ENCODE results near the gene RARB. TPM values are rescaled to one million over a fixed set of nuclear protein-coding genes. Genes with fewer than 3 reads are reported as not detected.

RARB gene
- total and polyA plus RNA-seq, 7 experiments from 2014 or later, result 0.07 to 0.13 TPM; not detected in 5

GRCh38 chr3:25567388-25567787, 139.3 kb downstream of the RARB start:
- Mint-ChIP-seq H3K4me3 (no peak overlapping the region), H3K36me3 (no peaks in the 10 kb centered on the region), H3K9me3 (no peaks in the 10 kb centered on the region), H3K4me1 (no peaks in the 10 kb centered on the region), H3K27me3 (peaks cover 0 to 6% (median 3%) of the 10 kb centered on the region in 5 donors), H3K27ac (no peak overlapping the region)
- ATAC-seq, result no peak
- H3K9me3 ChIP-seq (ENCODE audit: control insufficient read depth in 2 of 3, low read length in 3 of 3), result no peaks in the 10 kb centered on the region
- POLR2A ChIA-PET, result no interaction called here
- H3K36me3 ChIP-seq (ENCODE audit: control insufficient read depth in 2 of 3, insufficient read depth in 3 of 3, low read length in 3 of 3), result no peaks in the 10 kb centered on the region
- no peak overlapping the region for H3K4me3 ChIP-seq (ENCODE audit: low read length)
- no peak overlapping the region for H3K27ac ChIP-seq (ENCODE audit: low read depth, low read length)
- H3K27me3 ChIP-seq (ENCODE audit: control insufficient read depth in 2 of 2, insufficient read depth in 2 of 2, low read length in 2 of 2), result no peaks in the 10 kb centered on the region
- H3K4me1 ChIP-seq (ENCODE audit: control insufficient read depth in 2 of 2, insufficient read depth in 2 of 2, low read length in 2 of 2), result no peaks in the 10 kb centered on the region
- intact Hi-C loops (cut with micrococcal nuclease), result no loop called here
- CTCF ChIA-PET, result no interaction called here
- DNase-seq, result no peak

DNA sequence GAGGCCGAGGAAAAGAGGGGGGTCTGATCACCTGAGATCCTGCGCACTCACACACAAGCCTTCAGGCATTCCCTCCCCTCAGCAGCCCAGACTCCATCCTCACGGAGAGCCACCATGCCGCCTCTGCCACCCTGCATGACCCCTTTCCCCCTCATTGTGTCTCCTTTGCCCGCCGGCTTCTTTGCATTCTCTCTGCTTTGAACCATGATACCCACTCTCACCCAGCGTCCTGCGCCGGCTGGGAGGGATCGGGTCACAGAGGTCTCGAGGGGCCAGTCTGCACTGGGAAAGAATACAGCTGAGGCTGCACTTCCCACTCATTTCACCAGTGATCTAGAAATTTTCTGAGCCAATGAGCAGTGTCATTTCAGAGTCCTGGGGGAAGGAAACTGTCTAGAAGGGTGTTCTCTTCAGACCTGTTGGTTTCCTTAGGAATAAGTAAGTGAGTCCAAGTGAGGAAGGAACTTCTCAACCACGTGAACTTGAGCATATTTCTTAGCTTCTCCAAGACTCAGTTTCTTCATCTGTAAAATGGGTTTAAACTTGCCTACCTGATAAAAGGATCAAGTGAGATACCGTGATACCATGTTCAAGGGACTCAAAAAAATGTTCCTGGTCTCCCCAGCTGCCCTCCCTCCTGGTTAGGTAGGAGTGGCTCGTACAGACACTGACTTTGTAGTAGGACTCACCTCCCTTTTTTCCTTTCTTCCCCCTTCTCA, 139.9 kb downstream of the RARB start:
- no peak overlapping the region for H3K27ac ChIP-seq (ENCODE audit: low read depth, low read length)
- Mint-ChIP-seq H3K36me3 (no peaks in the 10 kb centered on the region), H3K9me3 (no peaks in the 10 kb centered on the region), H3K4me1 (no peaks in the 10 kb centered on the region), H3K27me3 (peaks cover 0 to 6% (median 0%) of the 10 kb centered on the region in 5 donors), H3K4me3 (no peak overlapping the region), H3K27ac (no peak overlapping the region)
- H3K36me3 ChIP-seq (ENCODE audit: control insufficient read depth in 2 of 3, insufficient read depth in 3 of 3, low read length in 3 of 3), result no peaks in the 10 kb centered on the region
- no peaks in the 10 kb centered on the region for H3K27me3 ChIP-seq (ENCODE audit: control insufficient read depth in 2 of 2, insufficient read depth in 2 of 2, low read length in 2 of 2)
- DNase-seq, result no peak
- no peak overlapping the region for H3K4me3 ChIP-seq (ENCODE audit: low read length)
- no peak for ATAC-seq
- POLR2A ChIA-PET, result no interaction called here
- intact Hi-C loops (cut with micrococcal nuclease), result no loop called here
- H3K4me1 ChIP-seq (ENCODE audit: control insufficient read depth in 2 of 2, insufficient read depth in 2 of 2, low read length in 2 of 2), result no peaks in the 10 kb centered on the region
- CTCF ChIA-PET, result no interaction called here
- H3K9me3 ChIP-seq (ENCODE audit: control insufficient read depth in 2 of 3, low read length in 3 of 3), result no peaks in the 10 kb centered on the region

GRCh38 chr3:25568525-25569078, 140.5 kb downstream of the RARB start:
- Histone ChIP-seq H3K36me3 (ENCODE audit: control insufficient read depth in 2 of 3, insufficient read depth in 3 of 3, low read length in 3 of 3) (no peaks in the 10 kb centered on the region), H3K27me3 (ENCODE audit: control insufficient read depth in 2 of 2, insufficient read depth in 2 of 2, low read length in 2 of 2) (no peaks in the 10 kb centered on the region), H3K27ac (ENCODE audit: low read depth, low read length) (no peak overlapping the region), H3K4me1 (ENCODE audit: control insufficient read depth in 2 of 2, insufficient read depth in 2 of 2, low read length in 2 of 2) (no peaks in the 10 kb centered on the region), H3K4me3 (ENCODE audit: low read length) (no peak overlapping the region), H3K9me3 (ENCODE audit: control insufficient read depth in 2 of 3, low read length in 3 of 3) (no peaks in the 10 kb centered on the region)
- Mint-ChIP-seq H3K36me3 (no peaks in the 10 kb centered on the region), H3K9me3 (no peaks in the 10 kb centered on the region), H3K4me3 (no peak overlapping the region), H3K27me3 (peaks cover 0 to 6% (median 0%) of the 10 kb centered on the region in 5 donors), H3K4me1 (no peaks in the 10 kb centered on the region), H3K27ac (no peak overlapping the region)
- no peak for ATAC-seq
- no peak for DNase-seq
- intact Hi-C loops (cut with micrococcal nuclease), result no loop called here
- CTCF ChIA-PET, result no interaction called here
- POLR2A ChIA-PET, result no interaction called here

- H3K9me3 ChIP-seq (ENCODE audit: control insufficient read depth in 2 of 3, low read length in 3 of 3), result no peaks in the 10 kb centered on the region
- no peaks in the 10 kb centered on the region for H3K9me3 Mint-ChIP-seq
- H3K4me3 Mint-ChIP-seq, result no peak overlapping the region
- peaks cover 0 to 7% (median 5%) of the 10 kb centered on the region in 5 donors for H3K27me3 Mint-ChIP-seq
- ATAC-seq (no peak), DNase-seq (no peak)
- ChIA-PET CTCF (no interaction called here), POLR2A (no interaction called here)
- no peaks in the 10 kb centered on the region for H3K27me3 ChIP-seq (ENCODE audit: control insufficient read depth in 2 of 2, insufficient read depth in 2 of 2, low read length in 2 of 2)
- no peak overlapping the region for H3K4me3 ChIP-seq (ENCODE audit: low read length)
- H3K36me3 ChIP-seq (ENCODE audit: control insufficient read depth in 2 of 3, insufficient read depth in 3 of 3, low read length in 3 of 3), result no peaks in the 10 kb centered on the region
- no peaks in the 10 kb centered on the region for H3K36me3 Mint-ChIP-seq
- no peaks in the 10 kb centered on the region for H3K4me1 ChIP-seq (ENCODE audit: control insufficient read depth in 2 of 2, insufficient read depth in 2 of 2, low read length in 2 of 2)
- H3K27ac ChIP-seq (ENCODE audit: low read depth, low read length), result no peak overlapping the region
- H3K27ac Mint-ChIP-seq, result no peak overlapping the region
- no peaks in the 10 kb centered on the region for H3K4me1 Mint-ChIP-seq
- intact Hi-C loops (cut with micrococcal nuclease), result no loop called here
Measured at GRCh38 chr3:25571285-25571684, 143.2 kb downstream of the RARB start.

DNA sequence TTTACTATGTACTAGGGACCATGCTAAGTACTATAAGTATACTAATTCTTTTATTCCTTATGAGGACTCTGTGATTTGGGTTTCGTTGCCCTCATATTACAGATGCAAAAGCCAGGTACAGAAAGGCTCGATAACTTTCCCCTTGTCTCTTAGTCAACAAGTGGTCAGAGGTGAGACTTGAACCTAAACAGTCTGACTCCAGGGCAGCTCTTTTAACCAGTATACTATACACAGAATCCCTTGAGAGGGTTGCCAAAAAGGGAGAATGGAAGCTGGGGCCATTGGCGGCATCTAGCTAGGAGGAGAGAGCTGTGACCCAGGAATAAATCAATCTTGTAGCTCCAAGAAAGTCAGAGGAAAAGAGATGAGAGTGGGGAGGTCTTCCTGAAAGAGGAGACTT, 144.3 kb downstream of the RARB start:
- peaks cover 0 to 13% (median 6%) of the 10 kb centered on the region in 5 donors for H3K27me3 Mint-ChIP-seq
- no peaks in the 10 kb centered on the region for H3K27me3 ChIP-seq (ENCODE audit: control insufficient read depth in 2 of 2, insufficient read depth in 2 of 2, low read length in 2 of 2)
- H3K9me3 ChIP-seq (ENCODE audit: control insufficient read depth in 2 of 3, low read length in 3 of 3), result no peaks in the 10 kb centered on the region
- no peaks in the 10 kb centered on the region for H3K4me1 ChIP-seq (ENCODE audit: control insufficient read depth in 2 of 2, insufficient read depth in 2 of 2, low read length in 2 of 2)
- no peak overlapping the region for H3K4me3 Mint-ChIP-seq
- DNase-seq (no peak), ATAC-seq (no peak)
- ChIA-PET POLR2A (no interaction called here), CTCF (no interaction called here)
- no peak overlapping the region for H3K27ac Mint-ChIP-seq
- H3K36me3 ChIP-seq (ENCODE audit: control insufficient read depth in 2 of 3, insufficient read depth in 3 of 3, low read length in 3 of 3), result no peaks in the 10 kb centered on the region
- H3K4me1 Mint-ChIP-seq, result no peaks in the 10 kb centered on the region
- H3K27ac ChIP-seq (ENCODE audit: low read depth, low read length), result no peak overlapping the region
- H3K4me3 ChIP-seq (ENCODE audit: low read length), result no peak overlapping the region
- intact Hi-C loops (cut with micrococcal nuclease), result no loop called here
- no peaks in the 10 kb centered on the region for H3K36me3 Mint-ChIP-seq
- H3K9me3 Mint-ChIP-seq, result no peaks in the 10 kb centered on the region

GRCh38 chr3:25572919-25573385, 144.9 kb downstream of the RARB start:
- Mint-ChIP-seq H3K9me3 (no peaks in the 10 kb centered on the region), H3K27ac (no peak overlapping the region), H3K36me3 (no peaks in the 10 kb centered on the region), H3K4me1 (no peaks in the 10 kb centered on the region), H3K27me3 (peaks cover 0 to 15% (median 6%) of the 10 kb centered on the region in 5 donors), H3K4me3 (no peak overlapping the region)
- intact Hi-C loops (cut with micrococcal nuclease), result no loop called here
- Histone ChIP-seq H3K9me3 (ENCODE audit: control insufficient read depth in 2 of 3, low read length in 3 of 3) (no peaks in the 10 kb centered on the region), H3K36me3 (ENCODE audit: control insufficient read depth in 2 of 3, insufficient read depth in 3 of 3, low read length in 3 of 3) (no peaks in the 10 kb centered on the region), H3K4me3 (ENCODE audit: low read length) (no peak overlapping the region), H3K4me1 (ENCODE audit: control insufficient read depth in 2 of 2, insufficient read depth in 2 of 2, low read length in 2 of 2) (no peaks in the 10 kb centered on the region), H3K27me3 (ENCODE audit: control insufficient read depth in 2 of 2, insufficient read depth in 2 of 2, low read length in 2 of 2) (no peaks in the 10 kb centered on the region), H3K27ac (ENCODE audit: low read depth, low read length) (no peak overlapping the region)
- CTCF ChIA-PET, result no interaction called here
- DNase-seq (no peak), ATAC-seq (no peak)
- POLR2A ChIA-PET, result no interaction called here
